ENCODE measurements around the gene P2RY6.

The P2RY6 gene

DNA sequence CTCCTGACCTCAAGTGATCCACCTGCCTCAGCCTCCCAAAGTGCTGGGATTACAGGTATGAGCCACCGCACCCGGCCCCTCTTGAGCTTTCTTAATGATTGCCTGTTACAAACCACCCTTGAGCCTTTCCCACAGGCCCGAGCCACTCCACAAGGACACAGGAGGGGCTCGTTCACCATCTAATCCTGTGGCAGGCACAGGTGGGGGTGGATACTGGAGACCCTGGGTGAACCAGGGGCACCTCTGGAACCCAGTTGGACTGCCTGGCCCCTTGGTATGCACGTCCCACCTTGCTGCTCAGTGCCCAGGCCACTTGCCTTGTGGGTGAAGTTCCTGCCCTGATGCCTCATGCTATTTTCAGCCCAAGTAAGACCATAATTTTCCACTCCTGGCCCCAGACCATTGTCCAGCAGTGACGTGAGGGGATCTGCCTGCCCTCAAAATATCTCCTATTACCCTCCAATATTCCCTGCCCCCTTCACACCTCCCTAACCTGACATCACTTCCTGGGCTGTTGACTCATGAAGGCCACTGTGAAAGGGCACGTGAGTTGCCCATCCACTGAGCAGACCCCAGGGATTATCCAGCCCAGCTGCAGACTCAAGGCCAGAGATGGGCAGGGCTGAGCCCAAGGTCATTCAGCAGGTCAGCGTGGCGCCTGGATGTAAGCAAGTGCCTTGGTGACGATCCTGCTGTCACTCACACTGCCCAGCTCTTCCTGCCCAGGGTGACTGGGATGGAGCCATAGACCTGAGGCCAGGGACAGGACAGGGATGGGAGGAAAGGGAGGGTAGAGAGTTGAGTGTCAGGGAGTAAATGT lies 34.5 kb upstream of the P2RY6 start:
- DNase-seq, result no peak

DNA sequence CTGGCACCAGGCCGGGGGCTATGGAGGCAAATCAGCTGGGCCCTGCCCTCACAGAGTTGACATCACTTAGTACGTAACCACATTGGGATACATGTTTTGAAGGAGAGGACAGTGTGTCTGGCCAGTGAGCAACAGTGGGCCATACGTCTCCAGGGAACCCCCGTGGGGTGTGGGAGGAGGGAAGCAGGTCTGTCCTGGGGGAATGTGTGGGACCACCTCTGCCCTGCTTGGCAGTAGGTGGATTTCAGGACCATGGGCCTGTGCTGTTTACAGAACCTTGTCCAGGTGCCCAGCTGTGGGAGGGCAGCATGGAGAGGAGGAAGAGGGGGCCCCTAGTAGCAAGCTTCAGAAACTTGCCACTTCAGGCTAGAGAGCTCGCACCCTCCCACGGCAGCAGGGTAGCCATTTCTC lies 33.0 kb upstream of the P2RY6 start:
- no peak for DNase-seq

DNA sequence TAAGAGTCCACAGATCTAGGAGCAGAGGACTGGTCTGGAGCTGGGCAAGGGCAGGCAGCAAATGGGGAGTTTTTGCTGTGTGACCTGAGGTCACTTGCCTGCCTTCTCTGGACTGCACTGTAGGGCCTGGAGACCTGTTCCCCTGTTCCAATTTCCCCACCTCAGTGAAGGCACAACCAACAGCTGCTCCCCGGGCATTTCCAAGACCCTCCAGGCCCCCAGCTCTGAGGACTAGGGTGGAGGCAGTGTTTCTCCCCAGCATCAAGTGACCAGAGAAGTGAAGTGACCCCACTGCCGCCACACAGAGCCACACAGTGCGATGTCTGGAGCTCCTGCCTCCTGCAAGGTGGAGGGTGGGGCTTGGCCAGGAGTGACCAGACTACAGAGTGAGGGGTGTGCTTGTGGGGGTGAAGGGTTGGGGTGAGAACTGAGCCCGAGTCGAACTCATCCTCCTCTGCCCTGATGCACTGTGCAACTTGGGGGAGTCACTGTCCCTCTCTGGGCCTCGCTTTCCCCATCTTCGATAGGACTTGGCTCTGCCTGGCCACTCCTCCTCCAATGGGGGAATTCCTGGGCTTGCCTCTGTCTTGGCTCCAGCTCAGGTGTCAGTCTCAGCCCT lies 32.5 kb upstream of the P2RY6 start:
- DNase-seq, result no peak

DNA sequence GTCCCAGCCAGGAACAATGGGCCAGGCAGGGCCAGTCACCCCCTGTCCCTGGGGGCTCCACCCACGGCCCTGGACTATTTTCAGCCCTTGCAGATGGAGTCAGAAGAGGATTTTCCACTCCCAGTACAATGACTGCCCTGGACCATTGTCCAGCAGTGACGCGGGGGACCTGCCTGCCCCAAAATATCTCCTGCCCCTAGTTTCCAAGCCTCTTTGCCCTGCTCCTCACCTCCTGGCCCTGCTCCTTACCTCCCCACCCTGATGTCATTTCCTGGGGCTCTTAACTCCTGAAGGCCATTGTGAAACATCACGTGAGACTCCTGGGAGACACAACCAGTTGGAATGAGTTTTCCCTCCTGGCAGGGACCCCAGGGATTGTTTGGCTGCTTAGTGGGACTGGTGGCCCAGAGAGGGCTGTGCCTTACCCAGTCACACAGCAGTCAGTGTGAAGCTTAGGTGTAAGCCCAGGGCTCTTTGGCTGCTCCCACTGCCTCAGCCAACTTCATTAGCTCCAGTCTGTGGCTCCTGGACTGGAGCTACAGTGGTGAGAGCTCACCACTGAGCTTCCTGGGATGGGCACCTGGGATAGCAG lies 31.9 kb upstream of the P2RY6 start:
- DNase-seq, result no peak

DNA sequence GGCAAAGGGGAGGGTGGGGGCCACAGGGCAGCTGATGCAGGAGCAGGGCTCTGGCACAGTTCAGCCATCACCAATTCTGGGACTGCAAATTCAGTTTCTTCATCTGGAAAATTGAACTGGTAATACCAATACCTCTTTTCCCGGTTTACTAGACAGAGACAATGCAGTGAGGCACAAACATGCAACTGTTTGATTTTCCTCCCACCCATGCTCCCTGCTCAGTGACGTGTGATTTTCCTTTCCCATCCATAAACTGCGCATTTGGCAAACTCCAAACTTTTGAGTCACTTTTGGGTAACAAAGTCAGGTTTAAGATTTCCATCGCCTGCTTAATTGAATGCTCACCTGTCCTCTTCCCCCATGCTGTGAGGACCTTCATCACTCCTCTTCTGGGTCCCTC lies 30.8 kb upstream of the P2RY6 start:
- no peak for DNase-seq

DNA sequence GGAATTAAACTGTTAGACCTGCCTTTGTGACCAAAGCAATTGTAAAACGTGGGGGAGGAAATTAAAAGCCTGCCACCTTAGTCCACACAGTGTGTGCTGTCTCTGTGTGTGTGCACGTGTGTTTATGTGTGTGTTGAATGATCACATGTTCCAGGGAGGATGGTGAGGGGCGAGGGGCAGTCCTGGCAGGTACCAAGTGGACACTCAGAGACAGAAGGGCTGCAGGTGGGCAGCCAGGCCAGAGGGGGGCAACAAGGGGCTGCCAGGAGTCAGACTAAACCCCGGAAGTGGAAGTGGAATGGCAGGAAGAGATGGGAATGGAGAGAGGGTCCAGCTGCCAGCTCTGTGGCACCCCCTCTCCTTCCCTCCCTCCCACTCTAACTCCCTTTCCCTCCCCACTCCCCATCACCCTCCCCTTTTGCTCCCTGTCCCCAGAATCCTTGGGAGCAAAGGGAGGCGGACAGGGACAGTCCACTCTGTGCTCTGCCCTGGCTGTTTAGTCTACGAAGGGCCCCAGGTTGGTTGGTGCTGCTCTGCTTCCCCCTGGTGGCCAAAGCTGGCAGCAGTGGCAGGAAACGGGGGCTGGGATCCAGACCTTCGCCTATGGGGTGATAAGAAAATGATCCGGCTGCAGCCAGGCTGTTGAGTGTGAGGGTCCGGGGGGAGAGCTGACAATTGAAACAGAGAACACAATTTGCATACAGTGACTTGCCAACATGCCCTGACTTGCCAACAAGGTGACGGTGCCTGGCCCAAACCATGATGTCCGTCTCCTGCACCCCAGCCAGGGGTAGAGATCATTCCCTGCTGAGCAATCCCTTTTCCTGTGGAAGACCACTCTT lies 29.7 kb upstream of the P2RY6 start:
- DNase-seq, result peak; percentile 59 to 71

DNA sequence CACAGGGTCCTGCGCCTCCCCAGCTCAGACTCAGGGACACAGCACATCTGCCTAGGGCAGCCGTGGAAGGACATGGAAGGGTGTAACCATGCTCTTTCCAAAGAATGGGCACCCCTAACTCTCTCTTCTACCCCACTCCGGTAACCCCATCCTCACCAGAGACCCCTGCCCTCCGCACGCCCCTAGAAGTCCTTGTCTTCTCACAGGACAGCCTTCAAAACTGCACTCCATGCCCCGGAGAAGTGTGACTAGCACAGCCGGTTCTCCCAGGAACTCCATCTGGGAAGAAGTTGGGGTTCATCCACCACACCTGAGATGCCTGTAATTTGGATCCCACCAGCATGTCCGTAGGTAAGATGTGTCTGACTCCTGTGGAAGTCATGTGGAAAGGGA lies 29.0 kb upstream of the P2RY6 start:
- no peak for DNase-seq

DNA sequence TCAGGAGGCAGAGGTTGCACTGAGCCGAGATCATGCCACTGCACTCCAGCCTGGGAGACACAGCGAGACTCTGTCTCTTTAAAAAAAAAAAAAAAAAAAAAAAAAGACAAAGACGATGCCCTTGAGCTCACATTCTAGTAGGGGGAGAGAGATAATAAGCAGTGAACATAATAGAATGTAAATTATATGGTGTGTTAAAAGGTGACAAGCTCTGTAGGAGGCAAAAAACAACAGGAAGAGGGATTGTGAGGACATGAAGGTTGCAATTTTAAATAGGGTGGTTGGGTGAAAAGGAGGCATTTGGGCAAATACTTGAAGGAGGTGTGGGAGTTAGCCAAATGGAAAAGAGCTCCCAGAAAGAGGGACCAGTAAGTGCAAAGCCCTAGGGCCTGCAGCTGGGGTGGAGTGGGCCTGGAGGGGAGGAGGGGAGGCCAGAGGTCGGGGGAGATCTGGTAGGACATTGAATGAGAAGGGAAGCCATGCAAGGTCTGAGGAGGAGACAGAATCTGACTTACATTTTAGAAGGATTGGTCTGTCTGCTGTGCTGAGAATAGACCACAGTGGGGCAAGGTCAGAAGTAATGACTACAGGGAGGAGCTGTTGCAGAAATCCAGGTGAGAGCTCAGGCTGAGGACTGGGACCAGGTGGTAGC lies 27.4 kb upstream of the P2RY6 start:
- no peak for DNase-seq

DNA sequence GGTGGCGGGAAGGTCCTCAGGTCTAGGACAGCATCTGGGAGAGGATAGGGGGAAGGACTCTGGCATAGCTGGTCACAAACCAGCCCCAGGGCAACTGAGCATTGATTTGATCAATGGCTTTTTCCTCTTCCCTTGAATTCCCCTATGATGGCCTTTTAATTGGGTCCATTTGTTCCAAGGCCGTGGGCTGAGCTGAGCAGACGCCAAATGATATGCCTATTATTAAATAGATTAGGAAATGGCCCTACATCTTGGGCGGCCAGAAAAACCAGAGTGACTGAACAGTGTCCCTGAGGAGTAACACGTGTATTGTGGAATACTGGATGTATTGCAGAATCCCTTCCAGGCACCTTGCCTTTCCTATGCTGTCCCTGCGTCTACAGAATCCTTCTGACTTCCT lies 26.7 kb upstream of the P2RY6 start:
- no peak for DNase-seq

DNA sequence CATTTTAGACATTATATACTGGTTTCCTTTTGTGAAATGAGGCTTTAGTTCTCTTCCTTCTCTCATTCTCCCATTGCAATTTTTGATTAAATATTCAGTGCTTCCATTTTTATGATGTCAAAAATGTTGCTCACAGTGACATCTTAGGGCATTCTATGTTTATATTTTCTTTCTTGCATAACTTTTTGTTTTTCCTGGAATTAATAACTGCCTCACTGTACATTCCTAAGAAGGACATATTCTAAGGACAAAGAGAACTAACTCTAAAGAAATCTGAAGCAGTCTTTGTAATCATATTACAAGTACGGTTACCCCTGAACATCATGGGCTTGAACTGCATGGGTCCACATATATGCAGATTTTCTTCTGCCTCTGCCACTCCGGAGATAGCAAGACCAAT lies 25.8 kb upstream of the P2RY6 start:
- no peak for DNase-seq

DNA sequence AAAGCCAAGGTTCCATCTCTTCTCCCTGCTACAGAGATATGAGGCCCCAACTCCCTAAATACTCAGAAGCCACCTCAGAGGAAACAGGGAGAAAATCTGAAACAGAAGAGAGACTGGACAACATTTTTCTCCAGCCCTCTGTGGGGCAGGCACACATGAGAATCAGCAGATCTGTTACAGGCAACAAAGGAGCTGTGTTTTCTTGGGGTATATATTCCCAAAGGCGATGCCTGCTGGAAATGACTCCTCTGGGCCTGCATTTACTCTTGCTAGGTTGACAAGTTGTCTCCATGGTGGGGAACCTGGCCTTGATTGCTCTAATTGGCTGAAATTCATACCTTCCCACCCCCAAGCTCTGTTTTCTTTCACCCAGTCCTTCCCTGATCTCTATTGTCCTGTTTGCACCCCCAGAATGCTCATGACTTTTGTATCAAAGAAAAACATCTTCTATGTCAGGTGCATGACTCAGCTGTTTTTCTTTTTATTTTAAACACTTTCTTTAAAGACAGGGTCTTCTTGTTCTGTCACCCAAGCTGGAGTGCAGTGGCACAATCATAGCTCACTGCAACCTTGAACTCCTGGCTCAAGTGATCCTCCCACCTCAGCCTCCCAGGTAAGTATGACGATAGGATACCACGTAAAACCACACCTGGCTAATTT lies 23.5 kb upstream of the P2RY6 start:
- no peak for DNase-seq

DNA sequence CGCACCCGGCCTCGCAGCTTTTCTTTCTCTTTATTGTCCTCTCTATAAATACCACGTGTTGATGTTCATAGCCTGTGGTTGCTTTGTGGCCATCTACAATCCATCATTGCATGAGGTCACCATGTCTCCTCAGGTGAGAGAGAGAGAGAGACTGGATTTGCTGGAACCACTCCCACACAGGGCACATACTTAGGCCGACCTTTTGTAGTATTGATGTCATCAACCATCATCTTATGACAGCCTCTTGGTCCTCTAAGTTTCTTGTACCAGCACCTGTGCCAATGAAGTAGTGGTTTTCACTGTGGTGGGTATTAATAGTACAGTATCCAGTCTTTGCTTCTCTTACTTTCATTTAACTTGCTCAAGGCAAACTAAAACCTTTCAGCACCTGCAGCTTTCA lies 22.8 kb upstream of the P2RY6 start:
- DNase-seq, result no peak

DNA sequence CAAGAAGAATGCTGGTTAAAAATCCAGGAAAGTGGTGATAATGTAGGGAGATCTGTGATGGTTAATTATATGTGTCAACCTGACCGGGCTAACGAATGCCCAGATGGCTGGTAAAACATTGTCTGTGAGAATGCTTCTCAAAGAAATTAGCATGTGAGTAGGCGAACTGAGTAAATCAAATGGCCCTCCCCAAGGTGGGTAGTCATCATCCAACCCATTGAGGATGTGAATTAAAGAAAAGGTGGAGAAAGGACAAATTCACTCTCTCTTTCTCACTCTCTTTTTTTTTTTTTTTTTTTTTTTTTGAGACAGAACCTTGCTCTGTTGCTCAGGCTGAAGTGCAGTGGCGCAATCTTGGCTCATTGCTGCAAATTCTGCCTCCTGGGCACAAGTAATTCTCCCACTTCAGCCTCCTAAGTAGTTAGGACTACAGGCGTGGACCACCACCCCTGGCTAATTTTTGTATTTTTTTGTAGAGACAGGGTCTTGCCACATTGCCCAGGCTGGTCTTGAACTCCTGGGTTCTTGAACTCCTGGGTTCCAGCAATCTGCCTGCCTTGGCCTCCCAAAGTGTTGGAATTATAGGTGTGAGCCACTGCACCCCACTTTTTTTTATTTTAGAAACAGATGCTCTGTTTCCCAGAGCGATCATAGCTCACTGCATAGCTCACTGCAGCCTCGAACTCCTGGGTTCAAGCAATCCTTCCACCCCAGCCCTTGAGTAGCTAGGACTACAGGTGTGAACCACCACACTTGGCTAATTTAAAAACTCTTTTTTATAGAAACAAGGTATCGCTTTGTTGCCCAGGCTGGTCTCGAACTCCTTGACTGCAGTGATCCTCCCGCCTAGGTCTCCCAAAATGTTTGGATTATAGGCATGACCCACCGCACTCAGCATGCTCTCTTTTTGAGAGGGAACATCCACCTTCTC lies 22.0 kb upstream of the P2RY6 start:
- DNase-seq, result peak in 1 of 2 experiments; percentile 12

DNA sequence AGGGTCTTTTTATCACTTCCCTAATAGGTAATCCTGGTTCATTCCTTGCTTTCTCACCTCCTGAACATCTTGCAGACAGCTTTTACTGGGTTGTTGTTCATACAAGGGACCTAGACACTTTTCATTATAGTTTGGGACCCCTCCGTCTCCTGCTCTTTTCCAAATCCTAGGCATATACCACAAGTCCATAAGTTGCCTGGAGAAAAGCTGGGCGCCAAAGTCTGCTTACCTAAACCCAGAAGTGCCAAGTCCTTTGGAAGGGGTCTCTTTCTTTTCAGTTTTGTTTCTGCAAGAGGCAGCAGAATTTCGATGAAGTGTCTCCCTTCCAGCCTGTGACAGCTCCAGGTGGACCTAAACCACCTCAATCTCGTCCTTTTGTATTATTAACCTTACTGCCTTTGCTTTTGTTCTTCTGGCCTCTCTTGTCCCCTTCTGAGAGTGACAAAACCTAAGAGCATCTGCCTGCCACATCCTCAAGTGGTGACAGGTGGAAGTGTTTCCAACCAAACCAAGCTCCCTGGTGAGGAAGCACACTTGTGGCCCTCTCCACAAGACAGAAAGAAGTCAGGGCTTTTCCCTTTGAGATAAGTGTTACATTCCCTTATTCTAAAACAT lies 19.5 kb upstream of the P2RY6 start:
- DNase-seq, result peak; percentile 52 to 68

DNA sequence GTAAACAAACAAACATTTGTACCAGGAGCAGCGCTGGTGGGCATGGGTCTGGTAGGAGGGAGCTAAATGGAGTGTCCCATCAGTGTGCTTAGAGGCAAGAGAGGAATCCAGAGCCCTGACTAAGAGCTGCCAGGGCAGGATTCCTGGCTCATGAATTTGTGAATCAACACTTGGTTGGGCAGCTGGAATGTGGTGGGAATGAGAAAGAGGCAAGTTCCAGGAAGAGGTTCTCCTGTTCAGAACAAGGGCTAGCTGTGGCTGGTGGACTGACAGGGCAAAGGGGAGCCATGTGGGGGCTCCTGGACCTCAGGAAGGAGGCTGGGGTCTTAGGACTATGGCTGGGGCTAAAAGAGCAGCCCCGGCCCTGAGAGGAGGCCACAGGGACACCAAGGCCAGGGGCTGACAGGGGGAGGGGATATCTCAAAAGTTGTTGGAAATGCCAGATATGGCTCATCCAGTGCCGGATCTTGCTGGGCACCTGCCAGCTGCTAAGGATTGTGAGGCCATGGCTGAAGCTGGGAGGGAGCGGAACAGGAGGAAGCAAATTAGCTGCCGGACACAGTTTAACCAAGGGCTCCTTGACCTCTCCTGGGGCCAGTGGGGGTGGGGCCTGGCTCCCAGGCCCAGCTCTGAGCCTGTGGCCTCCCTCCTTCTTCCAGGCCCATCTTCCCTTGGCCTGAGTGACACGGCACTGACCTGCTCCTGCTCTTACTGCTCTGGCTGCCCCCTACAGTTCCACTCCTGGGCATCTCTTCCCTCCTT lies 14.6 kb upstream of the P2RY6 start:
- DNase-seq, result no peak

DNA sequence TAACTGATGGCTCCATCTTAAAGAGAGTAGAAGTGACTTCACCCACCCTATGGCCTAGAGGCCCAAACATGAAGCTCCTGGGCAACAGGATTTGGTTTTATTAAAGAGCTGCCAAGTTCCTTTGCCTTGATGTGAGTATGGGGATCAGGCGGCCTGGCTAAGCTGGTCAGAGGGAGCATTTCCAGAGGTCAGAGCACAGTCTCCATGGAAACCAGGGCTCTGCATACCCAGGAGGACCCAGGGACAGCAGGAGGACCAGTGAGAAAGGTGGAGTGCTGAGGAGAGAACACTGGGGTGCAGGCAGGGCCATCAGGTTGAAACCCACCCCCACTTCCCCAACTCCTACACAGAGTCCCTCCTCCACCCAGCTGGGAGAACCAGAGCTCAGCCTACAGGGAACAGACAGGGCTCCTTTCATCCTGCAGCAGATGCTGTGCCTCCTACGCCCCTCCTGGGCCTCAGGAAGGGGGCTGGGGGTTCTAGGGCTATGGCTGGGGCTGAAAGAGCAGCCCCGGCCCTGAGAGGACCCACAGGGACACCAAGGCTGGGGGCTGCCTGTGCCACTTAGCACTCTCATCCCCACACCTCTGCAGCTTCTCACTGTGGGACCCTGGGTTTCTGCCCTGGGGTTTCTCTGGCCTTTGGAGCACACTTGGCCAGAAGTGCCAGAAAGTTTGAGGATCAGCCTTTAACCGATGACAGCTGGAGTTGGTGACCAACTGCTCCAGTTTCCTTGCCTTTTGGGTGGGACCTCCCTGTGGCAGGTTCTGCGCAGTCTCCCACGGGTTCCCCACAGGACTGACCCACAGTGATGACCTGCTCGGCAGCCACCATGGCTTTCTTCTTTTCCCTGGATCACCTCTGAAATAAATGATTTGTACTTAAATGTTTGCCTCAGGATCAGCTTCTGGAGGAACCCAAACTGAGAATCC lies 13.8 kb upstream of the P2RY6 start:
- DNase-seq, result no peak

DNA sequence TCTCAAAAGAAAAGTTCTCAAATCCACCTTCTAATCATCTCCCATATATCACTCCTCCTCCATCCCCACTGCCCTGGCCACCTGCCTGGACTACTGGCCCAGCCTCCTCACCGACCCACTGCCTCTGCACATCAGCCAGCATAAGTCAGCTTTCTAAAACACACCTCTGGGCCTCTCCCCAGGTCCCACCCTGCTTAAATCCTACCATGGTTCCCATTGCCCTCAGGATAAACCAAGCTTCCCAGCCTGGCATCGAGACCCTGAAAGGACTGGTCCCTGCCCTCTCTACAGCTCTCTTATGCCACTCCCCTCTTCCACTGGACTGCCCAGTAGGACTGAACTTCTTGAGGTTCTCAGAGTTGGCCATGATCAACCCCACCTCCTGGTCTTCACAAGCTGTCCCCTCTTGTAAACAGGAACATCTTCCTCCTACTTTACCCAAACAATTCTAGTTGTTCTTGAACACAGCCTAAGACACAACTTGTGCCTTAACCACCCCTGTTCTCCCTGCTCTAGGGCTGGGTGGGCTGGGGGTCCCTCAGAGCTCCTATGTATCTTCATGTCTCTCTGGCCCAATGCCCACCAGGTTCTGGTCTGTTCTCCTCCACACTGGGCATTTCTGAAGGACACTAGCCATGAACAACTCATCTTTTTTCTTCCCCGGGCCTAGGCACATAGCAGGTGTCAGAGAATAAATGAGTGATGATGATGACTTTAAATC lies 12.6 kb upstream of the P2RY6 start:
- DNase-seq, result no peak

DNA sequence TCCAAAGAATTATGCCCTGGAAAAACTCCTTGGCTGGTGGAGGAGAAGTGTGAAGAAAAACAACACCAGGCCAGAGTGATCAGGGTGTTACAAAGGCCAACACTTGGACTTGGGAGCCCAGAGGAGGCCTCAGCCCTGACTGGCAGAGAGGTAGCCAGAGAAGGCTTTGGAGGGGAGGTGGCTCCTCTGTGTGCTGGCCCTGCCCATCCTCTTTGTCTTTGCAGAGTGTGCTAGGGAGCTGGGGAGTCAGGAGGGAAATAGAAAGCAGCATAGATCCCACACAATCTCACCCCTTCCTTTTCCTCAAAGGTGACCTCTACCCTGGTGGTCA lies 12.0 kb upstream of the P2RY6 start:
- no peak for DNase-seq
